Heart right ventricle (tissue), 16 donors: ENCODE measurements around the gene FRAT1. TPM values are rescaled to one million over a fixed set of nuclear protein-coding genes. Genes with fewer than 3 reads are reported as not detected.
"Not testable (repeated sequence)": the region's sequence is repeated elsewhere in the genome, so short reads cannot be mapped to it uniquely, and the experiment has no call there.

Experiments used
- ATAC-seq, 8 donors: fragments of 200-7000 bp; cut with Tn5 transposase; one replicate each; pipeline ENCODE4 v1.9.1; 2020; ENCODE audit warnings: mild to moderate bottlenecking in 8 of 8, moderate library complexity in 8 of 8, moderate number of reproducible peaks in 1 of 8
- DNase-seq, 2 donors: peaks; one replicate each; pipeline ENCODE4 v3.0.0-alpha.2; 2020
- H3K27ac ChIP-seq, 10 donors: fragments of 200-600 bp; sonication (generic) in 2 of 10; one replicate each; pipeline versions ENCODE4 v1.5.0 to v1.8.0; 2020 to 2022; ENCODE audit warnings: mild to moderate bottlenecking in 3 of 10
- H3K27me3 ChIP-seq, 7 donors: fragments of 200-600 bp; one replicate each; pipeline ENCODE4 v1.8.0; 2021 to 2022; ENCODE audit warnings: mild to moderate bottlenecking in 2 of 7
- H3K36me3 ChIP-seq, 9 donors: fragments of 200-600 bp; sonication (generic) in 1 of 9; one replicate each; pipeline versions ENCODE4 v1.5.0 to v1.8.0; 2020 to 2022; ENCODE audit warnings: mild to moderate bottlenecking in 2 of 9
- H3K4me1 ChIP-seq, 9 donors: fragments of 200-600 bp; sonication (generic) in 1 of 9; one replicate each; pipeline versions ENCODE4 v1.5.0 to v1.8.0; 2020 to 2022; ENCODE audit warnings: mild to moderate bottlenecking in 4 of 9
- H3K4me3 ChIP-seq, 10 donors: fragments of 200-600 bp; sonication (generic) in 2 of 10; one replicate each; pipeline versions ENCODE4 v1.5.0 to v1.8.0; 2020 to 2022; ENCODE audit warnings: mild to moderate bottlenecking in 7 of 10, moderate library complexity in 2 of 10
- H3K9me3 ChIP-seq, 11 donors: fragments of 200-600 bp in 10 of 11; sonication (generic) in 2 of 11; one replicate each; pipeline versions ENCODE4 v1.5.0 to v1.8.0; 2013 to 2022; ENCODE audit warnings: mild to moderate bottlenecking in 2 of 11, control low read depth in 1 of 11, moderate library complexity in 1 of 11
- WGBS, 2 donors: extraction: QIAGEN DNeasy Blood & Tissue Kit; methylation state at CpG; one replicate each; pipeline ENCODE4 v1.1.7; 2013; ENCODE audit warnings: inconsistent platforms in 1 of 2; 5-methylcytosine and 5-hydroxymethylcytosine counted together
- intact Hi-C, 10 donors: fragments of 100-400 bp; cut with DNase I; formaldehyde crosslinking; loops; one replicate each; pipeline versions ENCODE4 v1.11.1 to v1.14.2; 2022
- polyA plus RNA-seq, 2 donors: library from polyadenylated mRNA; stranded (reverse); fragments of 200-250 nt; gene quantifications; one replicate each; pipeline ENCODE4 v1.2.3, GENCODE V29; 2013
- total RNA-seq, 10 donors: library from RNA; stranded (reverse); fragmentation: NEBNext Ultra II Directional in 3 of 10; extraction: Animal tissue kit (Norgen Biotek cat#: 25700) in 3 of 10; gene quantifications; one replicate each; pipeline versions ENCODE4 v1.2.1 to v1.2.4, GENCODE V29; 2021 to 2023
- TF ChIP-seq, protein P1 (sequence below), 9 donors: fragments of 200-600 bp; sonication (generic) in 2 of 9; IDR thresholded peaks; one replicate each; pipeline versions ENCODE4 v1.5.0 to v1.8.0; 2021 to 2022; ENCODE audit warnings: antibody characterized with exemption in 9 of 9, mild to moderate bottlenecking in 5 of 9, moderate library complexity in 1 of 9
- donor health status: Arrhythmogenic right ventricular cardiomyopathy.
- donor health status: ischemic (EF 13 %, LVEDD 7.1; RV severe dilation, severe dysfunction).
- donor health status: healthy with polysubstance abuse.
- donor health status: DM: no; HTN: yes; CAD: no.
- donor health status: DM: no; HTN: no; CAD: no.
- donor health status: ischemic (EF 25% LVEDD 6.9; RV normal size, moderate dysfunction).
- donor health status: ischemic (EF 25% LVEDD 5.7; RV mildly dilated, moderate dysfunction).
- donor health status: healthy.
- donor health status: DM: yes; HTN: yes; CAD: no.
- donor health status: Ischemic cardiomyopathy.
- donor health status: ischemic (EF 35%, LVEDD 5.7; RV mildly dilated, moderate dysfunction).
- donor health status: nonischemic (EF 11% LVEDD 7.7; RV severe dilation, severe dysfunction).
- donor health status: DM: yes; HTN: yes; CAD: no.
- donor health status: PGD.
- donor health status: ischemic (EF 29% LVEDD 5.4; RV normal size, mild dysfunction).
- donor health status: nonischemic (EF 23%, LVEDD 6.1; RV moderate dilation, normal function).

The FRAT1 gene
- total and polyA plus RNA-seq, 12 donors, result 1.3 to 6.6 (median 3.0) TPM

DNA sequence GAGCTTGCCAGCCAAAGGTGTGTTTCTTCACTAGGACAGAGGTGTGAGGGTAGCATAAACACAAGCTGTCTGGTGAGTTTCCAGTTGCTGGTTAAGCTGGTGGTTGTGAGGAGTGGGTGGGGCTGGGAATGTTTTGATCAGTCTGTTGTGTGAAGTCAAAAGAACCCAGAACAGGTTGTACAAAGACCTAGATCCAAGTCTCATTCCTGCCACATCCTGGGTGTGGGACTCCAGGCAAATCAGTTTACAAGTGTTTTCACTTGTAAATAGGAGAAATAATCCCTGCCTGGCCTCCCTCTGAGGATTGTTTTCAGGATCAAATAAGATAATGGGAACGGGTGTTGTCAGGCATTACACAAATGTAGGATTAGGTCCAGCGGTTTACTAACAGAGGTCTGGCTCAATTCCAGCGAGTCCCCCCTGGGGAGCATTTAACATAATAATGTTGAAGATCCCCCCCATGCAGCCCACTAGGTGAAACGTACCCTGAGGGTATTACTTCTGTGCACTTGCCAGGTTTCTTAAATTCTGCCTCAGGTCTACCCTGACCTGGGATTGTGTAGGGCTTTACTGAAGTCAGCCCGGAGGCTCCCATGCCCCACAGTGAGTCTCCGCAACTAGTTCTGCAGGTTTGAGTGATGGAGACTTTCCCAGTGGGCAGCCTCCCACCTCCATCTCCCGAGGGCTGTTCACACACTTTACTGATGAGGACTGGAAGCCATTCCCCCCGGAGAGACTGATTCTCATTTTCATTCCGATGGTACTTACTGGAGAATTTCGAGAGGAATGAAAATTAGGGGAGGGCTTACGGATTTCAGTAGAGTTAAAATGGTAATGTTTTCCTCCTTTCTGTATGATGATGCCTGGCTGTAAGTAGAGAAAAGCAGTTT is 18.1 kb downstream of the FRAT1 start:
- H3K9me3 ChIP-seq, result no peaks in the 10 kb centered on the region
- peaks cover 0 to 48% (median 33%) of the 10 kb centered on the region in 9 donors for H3K4me1 ChIP-seq
- no peaks in the 10 kb centered on the region for H3K36me3 ChIP-seq
- no peaks in the 10 kb centered on the region for H3K27me3 ChIP-seq
- TF ChIP-seq, protein P1, sequence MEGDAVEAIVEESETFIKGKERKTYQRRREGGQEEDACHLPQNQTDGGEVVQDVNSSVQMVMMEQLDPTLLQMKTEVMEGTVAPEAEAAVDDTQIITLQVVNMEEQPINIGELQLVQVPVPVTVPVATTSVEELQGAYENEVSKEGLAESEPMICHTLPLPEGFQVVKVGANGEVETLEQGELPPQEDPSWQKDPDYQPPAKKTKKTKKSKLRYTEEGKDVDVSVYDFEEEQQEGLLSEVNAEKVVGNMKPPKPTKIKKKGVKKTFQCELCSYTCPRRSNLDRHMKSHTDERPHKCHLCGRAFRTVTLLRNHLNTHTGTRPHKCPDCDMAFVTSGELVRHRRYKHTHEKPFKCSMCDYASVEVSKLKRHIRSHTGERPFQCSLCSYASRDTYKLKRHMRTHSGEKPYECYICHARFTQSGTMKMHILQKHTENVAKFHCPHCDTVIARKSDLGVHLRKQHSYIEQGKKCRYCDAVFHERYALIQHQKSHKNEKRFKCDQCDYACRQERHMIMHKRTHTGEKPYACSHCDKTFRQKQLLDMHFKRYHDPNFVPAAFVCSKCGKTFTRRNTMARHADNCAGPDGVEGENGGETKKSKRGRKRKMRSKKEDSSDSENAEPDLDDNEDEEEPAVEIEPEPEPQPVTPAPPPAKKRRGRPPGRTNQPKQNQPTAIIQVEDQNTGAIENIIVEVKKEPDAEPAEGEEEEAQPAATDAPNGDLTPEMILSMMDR (IDR thresholded peaks at IDR 0.05), result no peak
- no peak for ATAC-seq
- peak overlapping the region in 4 of 10 donors; percentile 0 to 34 (median 10) for H3K27ac ChIP-seq
- intact Hi-C loops, result loop anchor here in 2 of 10 donors (5.0 to 10.0 kb wide), 3 partner anchors 45 to 65 kb away; partner anchors contain the start of genes ARHGAP19 (in 1 of the 2) and RRP12 (in 1 of the 2)
- WGBS, 2 donors, result 20 to 21% methylated on average over 11 of the region's 11 CpGs
- peak overlapping the region in 1 of 10 donors; percentile 1 for H3K4me3 ChIP-seq
- no peak for DNase-seq

DNA sequence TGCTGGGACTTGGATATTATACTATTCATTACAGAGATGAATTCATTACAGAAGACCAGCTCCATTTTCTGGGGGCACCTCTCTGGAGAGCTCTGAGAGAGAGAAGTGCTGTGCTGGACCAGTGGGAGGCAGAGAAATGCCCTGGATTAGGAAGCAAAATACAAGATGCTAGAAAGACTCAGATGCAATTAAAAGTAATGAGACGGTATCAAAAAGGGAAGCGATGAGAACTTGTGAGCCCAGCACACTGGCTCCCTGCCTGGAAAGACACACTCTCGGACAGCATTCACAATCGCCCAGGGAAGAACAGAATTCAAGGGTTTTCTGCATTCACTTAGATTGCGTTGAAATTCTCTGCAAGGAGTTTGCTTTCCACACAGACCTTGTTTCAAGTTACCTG is 19.0 kb downstream of the FRAT1 start:
- Histone ChIP-seq H3K27me3 (no peaks in the 10 kb centered on the region), H3K4me3 (no peak overlapping the region), H3K27ac (no peak overlapping the region), H3K9me3 (no peaks in the 10 kb centered on the region), H3K36me3 (no peaks in the 10 kb centered on the region), H3K4me1 (peaks cover 0 to 39% (median 27%) of the 10 kb centered on the region in 9 donors)
- ATAC-seq (no peak), DNase-seq (no peak)
- WGBS, 2 donors, result 29 to 34% methylated on average over 5 of the region's 5 CpGs
- TF ChIP-seq, protein P1 (IDR thresholded peaks at IDR 0.05), result no peak
- intact Hi-C loops, result loop anchor here in 2 of 10 donors (5.0 to 10.0 kb wide), 3 partner anchors 46 to 64 kb away; partner anchors contain the start of genes ARHGAP19 (in 1 of the 2) and RRP12 (in 1 of the 2)

DNA sequence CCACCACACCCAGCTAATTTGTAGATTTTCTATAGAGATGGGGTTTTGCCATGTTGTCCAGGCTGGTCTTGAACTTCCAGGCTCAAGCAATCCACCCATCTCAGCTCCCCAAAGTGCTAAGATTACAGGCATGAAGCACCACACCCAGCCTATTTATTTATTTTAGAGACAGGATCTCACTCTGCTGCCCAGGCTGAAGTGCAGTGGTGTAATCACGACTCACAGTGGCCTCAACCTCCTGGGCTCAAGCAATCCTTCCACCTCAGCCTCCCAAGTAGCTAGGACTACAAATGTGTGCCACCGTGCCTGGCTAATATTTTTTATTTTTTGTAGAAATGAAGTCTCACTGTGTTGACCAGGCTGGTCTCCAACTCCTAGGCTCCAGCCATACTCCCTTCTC is 22.3 kb downstream of the FRAT1 start:
- intact Hi-C loops, result loop anchor here in 1 of 10 donors (10.0 kb wide), 1 partner anchor 57 kb away; no protein-coding TSS in a partner anchor
- WGBS, 2 donors, result 78 to 81% methylated on average over 2 of the region's 2 CpGs
- TF ChIP-seq, protein P1 (IDR thresholded peaks at IDR 0.05), result no peak

DNA sequence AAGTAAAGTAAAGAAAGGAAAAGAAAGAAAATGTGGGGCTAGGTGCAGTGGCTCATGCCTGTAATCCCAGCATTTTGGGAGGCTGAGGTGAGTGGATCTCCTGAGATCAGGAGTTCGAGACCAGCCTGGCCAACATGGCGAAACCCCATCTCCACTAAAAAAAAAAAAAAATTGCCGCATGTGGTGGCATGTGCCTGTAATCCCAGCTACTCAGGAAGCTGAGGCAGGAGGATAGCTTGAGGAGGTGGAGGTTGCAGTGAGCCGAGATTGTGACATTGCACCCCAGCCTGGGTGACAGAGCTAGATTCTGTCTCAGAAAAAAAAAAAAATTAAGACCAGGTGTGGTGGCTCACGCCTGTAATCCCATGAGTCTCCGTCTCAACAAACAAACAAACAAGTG is 24.6 kb downstream of the FRAT1 start:
- ATAC-seq, DNase-seq, H3K4me3 ChIP-seq, H3K27me3 ChIP-seq, H3K36me3 ChIP-seq, H3K9me3 ChIP-seq, H3K27ac ChIP-seq, H3K4me1 ChIP-seq: not testable (repeated sequence)
- 84 to 91% methylated on average over 6 of the region's 6 CpGs for WGBS, 2 donors
- intact Hi-C loops, result loop anchor here in 1 of 10 donors (10.0 kb wide), 1 partner anchor 59 kb away; no protein-coding TSS in a partner anchor

More for the DNA sequence above, 22.3 kb downstream of the FRAT1 start:
- H3K4me1 ChIP-seq, result peaks cover 0 to 18% (median 15%) of the 10 kb centered on the region in 9 donors
- H3K9me3 ChIP-seq, result no peaks in the 10 kb centered on the region
- H3K27ac ChIP-seq, result no peak overlapping the region
- no peak for ATAC-seq
- DNase-seq, result no peak
- no peaks in the 10 kb centered on the region for H3K36me3 ChIP-seq
- no peak overlapping the region for H3K4me3 ChIP-seq
- H3K27me3 ChIP-seq, result no peaks in the 10 kb centered on the region
